ENCODE data around the gene VPS8.

The VPS8 gene

DNA sequence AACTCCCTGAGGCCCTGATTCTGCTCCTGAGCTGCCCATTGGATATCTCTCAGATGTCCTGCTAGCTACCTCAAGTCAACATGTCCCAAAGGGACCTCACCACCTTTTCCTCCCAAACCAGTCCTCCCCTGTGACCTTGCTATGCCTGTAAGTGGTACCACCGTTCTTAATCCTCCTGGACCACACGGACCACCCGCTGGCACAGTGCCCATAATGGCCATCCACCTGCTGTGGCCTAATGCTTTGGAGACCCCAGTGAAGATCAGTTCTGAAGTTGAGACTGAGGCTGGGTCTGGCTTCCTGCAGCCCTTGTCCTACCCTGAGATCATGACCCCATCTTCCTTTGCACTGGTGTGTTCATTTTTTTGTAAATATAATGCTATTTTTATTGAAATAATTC, 15.0 kb upstream of the VPS8 start:
- no peak for ATAC-seq

DNA sequence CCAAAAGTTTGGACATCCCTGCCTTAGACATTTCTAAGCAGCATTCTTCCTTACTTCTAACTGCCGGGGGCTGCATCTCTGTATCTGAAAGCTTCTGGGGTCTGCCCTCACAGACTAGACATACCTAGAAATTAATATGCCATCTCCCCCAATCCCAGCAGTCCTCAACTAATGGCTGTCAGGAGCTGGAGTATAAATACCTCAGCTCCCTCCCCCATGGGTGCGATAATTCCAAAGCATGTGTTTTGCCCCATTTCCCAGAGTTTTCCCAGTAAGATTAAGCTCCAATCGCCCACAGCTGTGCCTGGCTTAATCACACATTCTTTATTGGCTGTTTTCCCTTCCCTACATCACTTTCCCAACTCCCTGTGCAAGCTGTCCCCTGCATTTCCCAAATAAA, 13.8 kb upstream of the VPS8 start:
- no peak for TF ChIP-seq ZFP3 (CRISPR knock-in tag; IDR thresholded peaks at IDR 0.05)
- TF ChIP-seq OSR1 (CRISPR knock-in tag; IDR thresholded peaks at IDR 0.05), result no peak
- no peak for TF ChIP-seq ZFP30 (CRISPR knock-in tag; IDR thresholded peaks at IDR 0.05)
- TF ChIP-seq ARNTL (CRISPR knock-in tag; IDR thresholded peaks at IDR 0.05; ENCODE audit: borderline replicate concordance, low read depth), result no peak
- TF ChIP-seq ZNF70 (CRISPR knock-in tag; IDR thresholded peaks at IDR 0.05), result no peak
- TF ChIP-seq TOX (CRISPR knock-in tag; IDR thresholded peaks at IDR 0.05; ENCODE audit: borderline replicate concordance), result no peak
- no peak for TF ChIP-seq ZNF565 (CRISPR knock-in tag; conservative IDR thresholded peaks at IDR 0.05; ENCODE audit: low read depth)
- TF ChIP-seq, protein P1, sequence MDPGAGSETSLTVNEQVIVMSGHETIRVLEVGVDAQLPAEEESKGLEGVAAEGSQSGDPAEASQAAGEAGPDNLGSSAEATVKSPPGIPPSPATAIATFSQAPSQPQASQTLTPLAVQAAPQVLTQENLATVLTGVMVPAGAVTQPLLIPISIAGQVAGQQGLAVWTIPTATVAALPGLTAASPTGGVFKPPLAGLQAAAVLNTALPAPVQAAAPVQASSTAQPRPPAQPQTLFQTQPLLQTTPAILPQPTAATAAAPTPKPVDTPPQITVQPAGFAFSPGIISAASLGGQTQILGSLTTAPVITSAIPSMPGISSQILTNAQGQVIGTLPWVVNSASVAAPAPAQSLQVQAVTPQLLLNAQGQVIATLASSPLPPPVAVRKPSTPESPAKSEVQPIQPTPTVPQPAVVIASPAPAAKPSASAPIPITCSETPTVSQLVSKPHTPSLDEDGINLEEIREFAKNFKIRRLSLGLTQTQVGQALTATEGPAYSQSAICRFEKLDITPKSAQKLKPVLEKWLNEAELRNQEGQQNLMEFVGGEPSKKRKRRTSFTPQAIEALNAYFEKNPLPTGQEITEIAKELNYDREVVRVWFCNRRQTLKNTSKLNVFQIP (CRISPR knock-in tag; IDR thresholded peaks at IDR 0.05; ENCODE audit: borderline replicate concordance, low read depth), result no peak
- TF ChIP-seq, protein P2, sequence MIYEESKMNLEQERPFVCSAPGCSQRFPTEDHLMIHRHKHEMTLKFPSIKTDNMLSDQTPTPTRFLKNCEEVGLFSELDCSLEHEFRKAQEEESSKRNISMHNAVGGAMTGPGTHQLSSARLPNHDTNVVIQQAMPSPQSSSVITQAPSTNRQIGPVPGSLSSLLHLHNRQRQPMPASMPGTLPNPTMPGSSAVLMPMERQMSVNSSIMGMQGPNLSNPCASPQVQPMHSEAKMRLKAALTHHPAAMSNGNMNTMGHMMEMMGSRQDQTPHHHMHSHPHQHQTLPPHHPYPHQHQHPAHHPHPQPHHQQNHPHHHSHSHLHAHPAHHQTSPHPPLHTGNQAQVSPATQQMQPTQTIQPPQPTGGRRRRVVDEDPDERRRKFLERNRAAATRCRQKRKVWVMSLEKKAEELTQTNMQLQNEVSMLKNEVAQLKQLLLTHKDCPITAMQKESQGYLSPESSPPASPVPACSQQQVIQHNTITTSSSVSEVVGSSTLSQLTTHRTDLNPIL (CRISPR knock-in tag; IDR thresholded peaks at IDR 0.05; ENCODE audit: low read depth), result no peak
- TF ChIP-seq CSDC2 (CRISPR knock-in tag; IDR thresholded peaks at IDR 0.05), result no peak
- no peak for ATAC-seq

More for the DNA sequence above, 15.0 kb upstream of the VPS8 start:
- no peak for TF ChIP-seq ZFP3 (CRISPR knock-in tag; IDR thresholded peaks at IDR 0.05)
- TF ChIP-seq ZNF8 (CRISPR knock-in tag; IDR thresholded peaks at IDR 0.05), result no peak
- TF ChIP-seq PPARA (CRISPR knock-in tag; IDR thresholded peaks at IDR 0.05; ENCODE audit: borderline replicate concordance), result no peak
- TF ChIP-seq, protein P3, sequence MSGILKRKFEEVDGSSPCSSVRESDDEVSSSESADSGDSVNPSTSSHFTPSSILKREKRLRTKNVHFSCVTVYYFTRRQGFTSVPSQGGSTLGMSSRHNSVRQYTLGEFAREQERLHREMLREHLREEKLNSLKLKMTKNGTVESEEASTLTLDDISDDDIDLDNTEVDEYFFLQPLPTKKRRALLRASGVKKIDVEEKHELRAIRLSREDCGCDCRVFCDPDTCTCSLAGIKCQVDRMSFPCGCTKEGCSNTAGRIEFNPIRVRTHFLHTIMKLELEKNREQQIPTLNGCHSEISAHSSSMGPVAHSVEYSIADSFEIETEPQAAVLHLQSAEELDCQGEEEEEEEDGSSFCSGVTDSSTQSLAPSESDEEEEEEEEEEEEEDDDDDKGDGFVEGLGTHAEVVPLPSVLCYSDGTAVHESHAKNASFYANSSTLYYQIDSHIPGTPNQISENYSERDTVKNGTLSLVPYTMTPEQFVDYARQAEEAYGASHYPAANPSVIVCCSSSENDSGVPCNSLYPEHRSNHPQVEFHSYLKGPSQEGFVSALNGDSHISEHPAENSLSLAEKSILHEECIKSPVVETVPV (CRISPR knock-in tag; IDR thresholded peaks at IDR 0.05), result no peak
- TF ChIP-seq, protein P1 (CRISPR knock-in tag; IDR thresholded peaks at IDR 0.05; ENCODE audit: borderline replicate concordance, low read depth), result no peak
- TF ChIP-seq ZNF70 (CRISPR knock-in tag; IDR thresholded peaks at IDR 0.05), result no peak
- no peak for TF ChIP-seq RARB (CRISPR knock-in tag; IDR thresholded peaks at IDR 0.05)
- TF ChIP-seq, protein P2 (CRISPR knock-in tag; IDR thresholded peaks at IDR 0.05; ENCODE audit: low read depth), result no peak
- no peak for TF ChIP-seq CSDC2 (CRISPR knock-in tag; IDR thresholded peaks at IDR 0.05)
- TF ChIP-seq ESRRG (CRISPR knock-in tag; IDR thresholded peaks at IDR 0.05), result no peak
- no peak for TF ChIP-seq TOX (CRISPR knock-in tag; IDR thresholded peaks at IDR 0.05; ENCODE audit: borderline replicate concordance)
- TF ChIP-seq TCF4 (CRISPR knock-in tag; IDR thresholded peaks at IDR 0.05; ENCODE audit: borderline replicate concordance), result no peak
- TF ChIP-seq ZNF565 (CRISPR knock-in tag; conservative IDR thresholded peaks at IDR 0.05; ENCODE audit: low read depth), result no peak

DNA sequence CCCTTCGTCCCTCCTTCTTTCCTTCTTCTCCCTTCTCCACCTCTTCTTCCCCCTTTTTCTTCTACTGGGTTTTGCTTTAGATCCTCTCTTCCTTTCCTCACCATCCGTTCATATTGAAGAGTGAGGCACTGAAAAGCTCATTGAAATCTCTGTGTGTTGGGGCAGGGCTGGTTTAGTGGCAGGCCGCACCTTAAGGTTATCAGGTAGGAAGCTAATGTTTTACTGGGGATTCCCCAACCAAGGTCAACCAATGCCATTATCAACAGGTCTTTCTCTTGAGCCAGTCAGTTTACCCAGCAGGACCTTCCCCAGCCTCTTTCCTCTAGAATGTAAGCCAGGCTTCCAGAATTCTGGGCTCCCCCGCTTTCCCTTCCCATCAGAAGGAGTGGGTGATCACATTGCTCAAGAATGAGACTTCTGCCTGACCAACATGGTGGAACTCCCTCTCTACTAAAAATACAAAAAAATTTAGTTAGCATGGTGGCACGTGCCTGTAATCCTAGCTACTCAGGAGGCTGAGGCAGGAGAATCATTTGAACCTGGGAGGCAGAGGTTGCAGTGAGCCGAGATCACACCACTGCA, 11.5 kb upstream of the VPS8 start:
- TF ChIP-seq SNAI2 (CRISPR knock-in tag; IDR thresholded peaks at IDR 0.05) (no peak), GLIS3 (CRISPR knock-in tag; IDR thresholded peaks at IDR 0.05) (no peak), RARB (CRISPR knock-in tag; IDR thresholded peaks at IDR 0.05) (no peak), ZFP30 (CRISPR knock-in tag; IDR thresholded peaks at IDR 0.05) (no peak), PPARA (CRISPR knock-in tag; IDR thresholded peaks at IDR 0.05; ENCODE audit: borderline replicate concordance) (no peak), ZC3H10 (CRISPR knock-in tag; IDR thresholded peaks at IDR 0.05) (no peak), ZNF70 (CRISPR knock-in tag; IDR thresholded peaks at IDR 0.05) (no peak), ESRRG (CRISPR knock-in tag; IDR thresholded peaks at IDR 0.05) (no peak)
- TF ChIP-seq, protein P2 (CRISPR knock-in tag; IDR thresholded peaks at IDR 0.05; ENCODE audit: low read depth), result no peak
- TF ChIP-seq, protein P1 (CRISPR knock-in tag; IDR thresholded peaks at IDR 0.05; ENCODE audit: borderline replicate concordance, low read depth), result no peak
- TF ChIP-seq, protein P3 (CRISPR knock-in tag; IDR thresholded peaks at IDR 0.05), result no peak
- ATAC-seq, result no peak
